ENCODE results near the gene SLC26A11.
A peak's percentile ranks its signal among the peaks of the same experiment; 100 is the strongest.

The SLC26A11 gene

DNA sequence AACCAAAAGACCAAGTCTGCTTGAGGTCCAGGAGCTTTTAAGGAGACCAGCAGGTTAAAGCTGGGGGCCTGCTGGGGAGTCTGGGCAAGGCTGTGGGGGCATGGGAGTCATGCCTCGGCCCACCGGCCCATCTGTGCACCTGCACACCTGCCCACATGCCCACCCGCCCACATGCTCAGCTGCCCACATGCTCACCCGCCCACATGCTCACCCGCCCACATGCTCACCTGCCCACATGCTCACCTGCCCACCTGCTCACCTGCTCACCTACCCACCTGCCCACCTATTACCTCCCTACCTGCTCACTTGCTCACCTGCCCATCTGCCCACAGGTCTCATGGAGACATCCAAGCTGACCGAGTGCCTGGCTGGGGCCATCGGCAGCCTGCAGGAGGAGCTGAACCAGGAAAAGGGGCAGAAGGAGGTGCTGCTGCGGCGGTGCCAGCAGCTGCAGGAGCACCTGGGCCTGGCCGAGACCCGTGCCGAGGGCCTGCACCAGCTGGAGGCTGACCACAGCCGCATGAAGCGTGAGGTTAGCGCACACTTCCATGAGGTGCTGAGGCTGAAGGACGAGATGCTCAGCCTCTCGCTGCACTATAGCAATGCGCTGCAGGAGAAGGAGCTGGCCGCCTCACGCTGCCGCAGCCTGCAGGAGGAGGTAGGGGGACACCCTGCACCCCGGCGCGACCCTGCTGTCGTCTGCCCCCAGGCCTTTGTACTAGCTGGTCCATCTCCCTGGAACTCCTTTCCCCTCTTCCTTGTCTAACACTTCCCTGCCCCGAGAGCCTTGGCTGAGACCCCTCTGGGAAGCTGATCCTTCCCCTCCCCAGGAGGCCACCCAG is 36.4 kb upstream of the SLC26A11 start:
- peaks cover 0 to 2% of the 10 kb centered on the region in 2 donors for H3K27me3 ChIP-seq (ENCODE audit: control insufficient read depth in 2 of 2, insufficient read depth in 2 of 2, low read length in 2 of 2)
- H3K27ac ChIP-seq (ENCODE audit: low read depth in 2 of 2, low read length in 2 of 2), result no peak overlapping the region
- H3K4me1 ChIP-seq (ENCODE audit: control insufficient read depth in 2 of 2, insufficient read depth in 2 of 2, low read length in 2 of 2), result peaks cover 0 to 3% of the 10 kb centered on the region in 2 donors
- no peaks in the 10 kb centered on the region for H3K9me3 ChIP-seq (ENCODE audit: control insufficient read depth in 2 of 2, low read length in 2 of 2)
- no peaks in the 10 kb centered on the region for H3K36me3 ChIP-seq (ENCODE audit: control insufficient read depth in 2 of 2, insufficient read depth in 2 of 2, low read length in 2 of 2)
- H3K4me3 ChIP-seq (ENCODE audit: low read length in 2 of 2), result no peak overlapping the region
- H3K9ac ChIP-seq (ENCODE audit: low read depth in 1 of 2, low read length in 2 of 2), result no peak overlapping the region

DNA sequence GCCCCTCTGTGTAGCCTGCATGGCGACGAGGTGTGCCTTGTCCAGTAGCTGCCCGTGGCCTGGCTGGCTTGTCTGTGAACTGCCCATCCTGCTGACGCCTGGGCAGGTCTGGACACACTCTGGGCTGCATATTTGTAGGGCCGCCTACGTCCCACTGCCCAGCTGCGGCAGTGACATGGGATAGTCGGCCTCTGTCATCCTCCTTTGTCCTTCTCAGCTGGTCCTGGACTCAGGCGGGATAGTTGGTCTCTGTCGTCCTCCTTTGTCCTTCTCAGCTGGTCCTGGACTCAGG is 35.9 kb upstream of the SLC26A11 start:
- no peak overlapping the region for H3K4me3 ChIP-seq (ENCODE audit: low read length in 2 of 2)

DNA sequence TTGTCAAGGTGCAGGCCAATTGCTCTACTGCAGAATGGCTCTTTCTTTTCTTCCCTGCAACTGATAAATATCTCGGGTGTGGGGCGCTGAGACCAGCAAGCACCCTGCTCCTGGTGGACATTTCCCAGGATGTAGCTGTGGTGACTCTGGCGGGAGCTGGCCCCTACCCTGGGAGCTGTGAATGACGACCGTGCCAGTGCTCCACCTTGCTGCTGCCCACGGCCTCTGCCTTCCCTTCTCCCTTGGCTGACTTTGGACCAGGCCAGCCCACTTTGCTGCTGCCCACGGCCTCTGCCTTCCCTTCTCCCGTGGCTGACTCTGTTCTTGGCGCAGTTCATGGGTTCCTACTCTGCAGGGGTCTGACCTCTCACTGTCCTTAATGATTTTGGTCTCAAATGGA is 34.3 kb upstream of the SLC26A11 start:
- H3K36me3 ChIP-seq (ENCODE audit: control insufficient read depth in 2 of 2, insufficient read depth in 2 of 2, low read length in 2 of 2), result no peaks in the 10 kb centered on the region
- H3K4me3 ChIP-seq (ENCODE audit: low read length in 2 of 2), result no peak overlapping the region
- H3K4me1 ChIP-seq (ENCODE audit: control insufficient read depth in 2 of 2, insufficient read depth in 2 of 2, low read length in 2 of 2), result peaks cover 0 to 3% of the 10 kb centered on the region in 2 donors
- no peaks in the 10 kb centered on the region for H3K27me3 ChIP-seq (ENCODE audit: control insufficient read depth in 2 of 2, insufficient read depth in 2 of 2, low read length in 2 of 2)
- H3K9me3 ChIP-seq (ENCODE audit: control insufficient read depth in 2 of 2, low read length in 2 of 2), result no peaks in the 10 kb centered on the region
- no peak overlapping the region for H3K9ac ChIP-seq (ENCODE audit: low read depth in 1 of 2, low read length in 2 of 2)
- H3K27ac ChIP-seq (ENCODE audit: low read depth in 2 of 2, low read length in 2 of 2), result no peak overlapping the region

More for the DNA sequence above, 35.9 kb upstream of the SLC26A11 start:
- no peaks in the 10 kb centered on the region for H3K36me3 ChIP-seq (ENCODE audit: control insufficient read depth in 2 of 2, insufficient read depth in 2 of 2, low read length in 2 of 2)
- peaks cover 0 to 3% of the 10 kb centered on the region in 2 donors for H3K4me1 ChIP-seq (ENCODE audit: control insufficient read depth in 2 of 2, insufficient read depth in 2 of 2, low read length in 2 of 2)
- no peaks in the 10 kb centered on the region for H3K9me3 ChIP-seq (ENCODE audit: control insufficient read depth in 2 of 2, low read length in 2 of 2)
- H3K27ac ChIP-seq (ENCODE audit: low read depth in 2 of 2, low read length in 2 of 2), result no peak overlapping the region
- peaks cover 0 to 2% of the 10 kb centered on the region in 2 donors for H3K27me3 ChIP-seq (ENCODE audit: control insufficient read depth in 2 of 2, insufficient read depth in 2 of 2, low read length in 2 of 2)
- no peak overlapping the region for H3K9ac ChIP-seq (ENCODE audit: low read depth in 1 of 2, low read length in 2 of 2)

DNA sequence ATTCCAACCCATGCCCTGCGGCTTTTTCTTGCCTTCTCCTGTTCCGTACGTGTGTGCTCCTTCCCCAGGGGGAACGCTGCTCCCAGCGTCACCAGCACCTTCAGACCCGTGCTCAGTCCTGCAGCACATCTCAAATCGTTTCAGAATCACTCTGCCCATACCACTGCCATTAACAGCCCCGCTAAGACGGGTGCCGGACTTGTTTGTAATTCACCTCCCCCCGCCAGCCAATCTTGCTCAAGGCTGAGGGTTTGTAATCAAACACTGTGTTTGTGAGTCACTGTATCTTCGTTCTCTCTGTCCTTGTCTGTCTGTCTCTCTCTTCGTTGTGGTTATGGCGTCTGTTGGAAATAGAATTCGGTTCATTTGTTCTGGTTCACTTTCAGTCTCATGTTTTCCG is 33.1 kb upstream of the SLC26A11 start:
- Histone ChIP-seq H3K9me3 (ENCODE audit: control insufficient read depth in 2 of 2, low read length in 2 of 2) (no peaks in the 10 kb centered on the region), H3K4me1 (ENCODE audit: control insufficient read depth in 2 of 2, insufficient read depth in 2 of 2, low read length in 2 of 2) (peaks cover 0 to 3% of the 10 kb centered on the region in 2 donors), H3K9ac (ENCODE audit: low read depth in 1 of 2, low read length in 2 of 2) (peak overlapping the region; percentile 23 to 24), H3K36me3 (ENCODE audit: control insufficient read depth in 2 of 2, insufficient read depth in 2 of 2, low read length in 2 of 2) (no peaks in the 10 kb centered on the region), H3K27me3 (ENCODE audit: control insufficient read depth in 2 of 2, insufficient read depth in 2 of 2, low read length in 2 of 2) (peaks cover 0 to 1% of the 10 kb centered on the region in 2 donors), H3K27ac (ENCODE audit: low read depth in 2 of 2, low read length in 2 of 2) (peak overlapping the region in 1 of 2 donors; percentile 32), H3K4me3 (ENCODE audit: low read length in 2 of 2) (peak overlapping the region; percentile 46 to 53)

DNA sequence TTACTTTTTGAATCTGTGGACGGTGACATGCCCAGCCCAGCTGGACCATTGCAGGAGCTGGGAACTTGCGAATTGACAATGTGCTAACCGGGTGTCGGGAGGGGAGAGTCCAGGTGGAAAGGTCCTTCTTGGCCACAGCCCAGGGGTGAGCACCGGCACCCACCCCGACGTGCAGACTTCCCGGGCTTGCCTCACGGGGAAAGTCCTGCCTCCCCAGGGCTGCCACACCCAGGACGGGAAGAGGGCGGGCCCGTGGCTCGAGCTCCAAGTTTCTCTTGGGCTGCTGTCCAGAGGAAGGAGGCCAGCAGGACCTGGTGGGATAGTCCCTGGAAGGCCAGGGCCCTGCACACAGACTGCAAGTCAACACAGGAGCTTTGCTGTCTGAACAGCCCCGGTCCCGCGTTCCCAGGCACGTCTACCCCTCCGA is 32.7 kb upstream of the SLC26A11 start:
- H3K9me3 ChIP-seq (ENCODE audit: control insufficient read depth in 2 of 2, low read length in 2 of 2), result no peaks in the 10 kb centered on the region
- peak overlapping the region; percentile 46 to 53 for H3K4me3 ChIP-seq (ENCODE audit: low read length in 2 of 2)
- peak overlapping the region in 1 of 2 donors; percentile 32 for H3K27ac ChIP-seq (ENCODE audit: low read depth in 2 of 2, low read length in 2 of 2)
- H3K4me1 ChIP-seq (ENCODE audit: control insufficient read depth in 2 of 2, insufficient read depth in 2 of 2, low read length in 2 of 2), result peaks cover 0 to 3% of the 10 kb centered on the region in 2 donors
- peaks cover 0 to 1% of the 10 kb centered on the region in 2 donors for H3K27me3 ChIP-seq (ENCODE audit: control insufficient read depth in 2 of 2, insufficient read depth in 2 of 2, low read length in 2 of 2)
- no peaks in the 10 kb centered on the region for H3K36me3 ChIP-seq (ENCODE audit: control insufficient read depth in 2 of 2, insufficient read depth in 2 of 2, low read length in 2 of 2)
- peak overlapping the region in 1 of 2 donors; percentile 23 for H3K9ac ChIP-seq (ENCODE audit: low read depth in 1 of 2, low read length in 2 of 2)

DNA sequence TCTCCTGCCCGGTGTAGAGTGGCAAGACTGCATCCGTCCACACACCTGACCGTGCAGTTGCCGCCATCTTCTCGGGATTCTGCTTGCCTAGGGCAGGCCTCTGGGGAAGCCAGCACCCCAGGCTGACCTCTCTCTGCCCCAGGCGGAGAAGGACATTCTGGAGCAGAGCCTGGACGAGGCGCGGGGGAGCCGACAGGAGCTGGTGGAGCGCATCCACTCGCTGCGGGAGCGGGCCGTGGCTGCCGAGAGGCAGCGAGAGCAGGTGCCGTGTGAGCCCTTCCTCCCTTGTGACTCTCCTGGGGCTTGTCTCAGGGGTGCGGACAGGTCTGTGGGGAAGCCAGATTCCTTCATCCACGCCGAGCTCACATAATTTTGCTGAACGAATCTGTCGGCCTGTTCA is 30.6 kb upstream of the SLC26A11 start:
- Histone ChIP-seq H3K36me3 (ENCODE audit: control insufficient read depth in 2 of 2, insufficient read depth in 2 of 2, low read length in 2 of 2) (no peaks in the 10 kb centered on the region), H3K4me1 (ENCODE audit: control insufficient read depth in 2 of 2, insufficient read depth in 2 of 2, low read length in 2 of 2) (peaks cover 0 to 3% of the 10 kb centered on the region in 2 donors), H3K9ac (ENCODE audit: low read depth in 1 of 2, low read length in 2 of 2) (no peak overlapping the region), H3K4me3 (ENCODE audit: low read length in 2 of 2) (no peak overlapping the region), H3K27me3 (ENCODE audit: control insufficient read depth in 2 of 2, insufficient read depth in 2 of 2, low read length in 2 of 2) (peaks cover 0 to 1% of the 10 kb centered on the region in 2 donors), H3K9me3 (ENCODE audit: control insufficient read depth in 2 of 2, low read length in 2 of 2) (no peaks in the 10 kb centered on the region), H3K27ac (ENCODE audit: low read depth in 2 of 2, low read length in 2 of 2) (no peak overlapping the region)

DNA sequence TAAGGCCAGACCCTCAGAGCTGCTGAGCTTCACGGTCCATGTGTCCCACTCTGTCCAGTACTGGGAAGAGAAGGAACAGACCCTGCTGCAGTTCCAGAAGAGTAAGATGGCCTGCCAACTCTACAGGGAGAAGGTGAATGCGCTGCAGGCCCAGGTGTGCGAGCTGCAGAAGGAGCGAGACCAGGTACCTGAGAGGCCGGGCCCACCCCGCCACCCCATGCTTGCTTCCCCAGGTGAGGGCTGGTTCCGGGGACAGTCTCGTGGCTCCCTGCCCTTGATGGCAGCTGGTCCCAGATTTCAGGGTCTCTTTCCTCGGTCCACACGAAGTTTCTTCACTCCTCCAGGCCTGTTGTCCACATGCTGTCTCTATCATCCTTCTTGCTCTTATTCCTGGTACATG is 29.5 kb upstream of the SLC26A11 start:
- no peak overlapping the region for H3K9ac ChIP-seq (ENCODE audit: low read depth in 1 of 2, low read length in 2 of 2)
- H3K27me3 ChIP-seq (ENCODE audit: control insufficient read depth in 2 of 2, insufficient read depth in 2 of 2, low read length in 2 of 2), result peaks cover 0 to 3% of the 10 kb centered on the region in 2 donors
- no peaks in the 10 kb centered on the region for H3K36me3 ChIP-seq (ENCODE audit: control insufficient read depth in 2 of 2, insufficient read depth in 2 of 2, low read length in 2 of 2)
- no peaks in the 10 kb centered on the region for H3K9me3 ChIP-seq (ENCODE audit: control insufficient read depth in 2 of 2, low read length in 2 of 2)
- H3K27ac ChIP-seq (ENCODE audit: low read depth in 2 of 2, low read length in 2 of 2), result no peak overlapping the region
- no peak overlapping the region for H3K4me3 ChIP-seq (ENCODE audit: low read length in 2 of 2)
- peaks cover 0 to 3% of the 10 kb centered on the region in 2 donors for H3K4me1 ChIP-seq (ENCODE audit: control insufficient read depth in 2 of 2, insufficient read depth in 2 of 2, low read length in 2 of 2)

DNA sequence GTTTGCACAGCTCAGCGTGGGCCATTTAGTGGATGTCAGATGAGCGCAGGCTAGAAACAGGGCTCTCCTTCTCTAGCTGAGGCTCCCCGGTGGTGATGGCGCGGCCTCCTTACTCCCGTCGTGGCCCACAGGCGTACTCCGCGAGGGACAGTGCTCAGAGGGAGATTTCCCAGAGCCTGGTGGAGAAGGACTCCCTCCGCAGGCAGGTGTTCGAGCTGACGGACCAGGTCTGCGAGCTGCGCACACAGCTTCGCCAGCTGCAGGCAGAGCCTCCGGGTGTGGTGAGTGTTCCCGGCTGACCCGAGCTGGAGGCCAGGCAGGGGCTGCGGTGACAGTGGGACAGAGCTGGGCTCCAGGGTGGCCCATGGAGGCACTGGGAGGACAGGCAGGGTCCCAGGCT is 29.0 kb upstream of the SLC26A11 start:
- peaks cover 0 to 3% of the 10 kb centered on the region in 2 donors for H3K4me1 ChIP-seq (ENCODE audit: control insufficient read depth in 2 of 2, insufficient read depth in 2 of 2, low read length in 2 of 2)

DNA sequence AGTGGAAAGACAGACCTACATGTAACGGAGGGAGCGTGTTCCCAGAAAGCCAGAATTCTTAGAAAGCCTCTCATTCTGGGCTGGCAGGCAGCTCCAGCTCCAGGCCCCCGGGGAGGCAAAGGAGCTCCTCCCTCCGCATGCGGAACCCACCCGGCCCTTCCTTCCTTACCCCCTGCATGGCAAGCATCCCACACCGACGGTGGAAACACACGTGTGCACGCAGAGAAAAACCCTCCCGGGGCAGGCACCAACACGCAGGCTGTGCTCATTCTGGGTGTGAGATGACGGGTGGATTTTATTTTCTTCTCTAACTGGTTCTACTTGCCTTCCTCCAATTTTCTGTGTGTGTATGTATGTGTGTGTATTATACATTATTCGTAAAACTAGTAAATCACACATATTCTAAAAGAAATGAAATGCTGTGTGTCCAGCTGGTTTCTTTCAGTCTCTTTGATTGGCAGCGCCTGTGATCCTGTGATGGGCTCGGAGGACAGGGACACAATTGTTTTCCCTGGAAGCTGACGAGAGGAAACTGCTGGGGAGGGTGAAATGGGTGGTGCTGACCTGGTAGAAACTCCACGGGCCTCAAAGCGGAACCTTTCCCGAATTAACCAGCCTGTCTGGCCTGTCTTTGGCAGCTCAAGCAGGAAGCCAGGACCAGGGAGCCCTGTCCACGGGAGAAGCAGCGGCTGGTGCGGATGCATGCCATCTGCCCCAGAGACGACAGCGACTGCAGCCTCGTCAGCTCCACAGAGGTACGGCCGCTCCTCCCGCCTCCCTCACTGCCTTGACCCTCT is 28.2 kb upstream of the SLC26A11 start:
- H3K27me3 ChIP-seq (ENCODE audit: control insufficient read depth in 2 of 2, insufficient read depth in 2 of 2, low read length in 2 of 2), result peaks cover 0 to 4% of the 10 kb centered on the region in 2 donors
- no peaks in the 10 kb centered on the region for H3K9me3 ChIP-seq (ENCODE audit: control insufficient read depth in 2 of 2, low read length in 2 of 2)
- no peak overlapping the region for H3K4me3 ChIP-seq (ENCODE audit: low read length in 2 of 2)
- H3K36me3 ChIP-seq (ENCODE audit: control insufficient read depth in 2 of 2, insufficient read depth in 2 of 2, low read length in 2 of 2), result no peaks in the 10 kb centered on the region
- no peak overlapping the region for H3K9ac ChIP-seq (ENCODE audit: low read depth in 1 of 2, low read length in 2 of 2)
- no peak overlapping the region for H3K27ac ChIP-seq (ENCODE audit: low read depth in 2 of 2, low read length in 2 of 2)
- peaks cover 0 to 3% of the 10 kb centered on the region in 2 donors for H3K4me1 ChIP-seq (ENCODE audit: control insufficient read depth in 2 of 2, insufficient read depth in 2 of 2, low read length in 2 of 2)

More for the DNA sequence above, 29.0 kb upstream of the SLC26A11 start:
- Histone ChIP-seq H3K4me3 (ENCODE audit: low read length in 2 of 2) (no peak overlapping the region), H3K27me3 (ENCODE audit: control insufficient read depth in 2 of 2, insufficient read depth in 2 of 2, low read length in 2 of 2) (peaks cover 0 to 4% of the 10 kb centered on the region in 2 donors), H3K36me3 (ENCODE audit: control insufficient read depth in 2 of 2, insufficient read depth in 2 of 2, low read length in 2 of 2) (no peaks in the 10 kb centered on the region), H3K27ac (ENCODE audit: low read depth in 2 of 2, low read length in 2 of 2) (no peak overlapping the region), H3K9me3 (ENCODE audit: control insufficient read depth in 2 of 2, low read length in 2 of 2) (no peaks in the 10 kb centered on the region), H3K9ac (ENCODE audit: low read depth in 1 of 2, low read length in 2 of 2) (no peak overlapping the region)

DNA sequence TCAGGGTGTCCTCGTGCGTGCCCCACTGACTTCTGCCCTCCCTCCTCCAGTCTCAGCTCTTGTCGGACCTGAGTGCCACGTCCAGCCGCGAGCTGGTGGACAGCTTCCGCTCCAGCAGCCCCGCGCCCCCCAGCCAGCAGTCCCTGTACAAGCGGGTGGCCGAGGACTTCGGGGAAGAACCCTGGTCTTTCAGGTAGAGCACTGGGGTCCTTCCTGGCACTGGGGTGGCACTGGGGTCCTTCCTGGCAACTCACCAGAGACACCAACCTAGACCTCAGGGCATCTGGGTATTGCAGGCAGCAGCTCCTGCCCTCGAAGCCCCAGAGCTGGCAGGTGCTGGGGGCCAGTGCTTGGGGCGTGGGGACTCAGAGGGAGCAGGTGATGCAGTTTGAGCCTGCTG is 25.1 kb upstream of the SLC26A11 start:
- no peaks in the 10 kb centered on the region for H3K4me1 ChIP-seq (ENCODE audit: control insufficient read depth in 2 of 2, insufficient read depth in 2 of 2, low read length in 2 of 2)
- no peaks in the 10 kb centered on the region for H3K9me3 ChIP-seq (ENCODE audit: control insufficient read depth in 2 of 2, low read length in 2 of 2)
- H3K36me3 ChIP-seq (ENCODE audit: control insufficient read depth in 2 of 2, insufficient read depth in 2 of 2, low read length in 2 of 2), result no peaks in the 10 kb centered on the region
- H3K27me3 ChIP-seq (ENCODE audit: control insufficient read depth in 2 of 2, insufficient read depth in 2 of 2, low read length in 2 of 2), result peaks cover 0 to 4% of the 10 kb centered on the region in 2 donors
- H3K4me3 ChIP-seq (ENCODE audit: low read length in 2 of 2), result no peak overlapping the region
- no peak overlapping the region for H3K9ac ChIP-seq (ENCODE audit: low read depth in 1 of 2, low read length in 2 of 2)
- no peak overlapping the region for H3K27ac ChIP-seq (ENCODE audit: low read depth in 2 of 2, low read length in 2 of 2)

Measured in mucosa of rectum (tissue), 2 donors.